ENCODE measurements around the gene CTSA. TPM values are rescaled to one million over a fixed set of nuclear protein-coding genes. Genes with fewer than 3 reads are reported as not detected.

The CTSA gene
- total RNA-seq, 1 donor from 2014 or later, result 42.7 TPM

GRCh38 chr20:45888681-45889080, 2.5 kb upstream of the CTSA start:
- no peak for TF ChIP-seq CTCF (conservative IDR thresholded peaks at IDR 0.05; ENCODE audit: low read depth, low read length)

GRCh38 chr20:45890077-45890984, 804 bp upstream of the CTSA start:
- peak; percentile 71 for TF ChIP-seq CTCF (conservative IDR thresholded peaks at IDR 0.05; ENCODE audit: low read depth, low read length)
- DNase-seq (ENCODE audit: low read depth), result no peak
- H3K4me3 ChIP-seq (ENCODE audit: low read depth, low read length), result peak overlapping the region; percentile 87

More at GRCh38 chr20:45888681-45889080, 2.5 kb upstream of the CTSA start:
- DNase-seq (ENCODE audit: low read depth), result no peak
- H3K4me3 ChIP-seq (ENCODE audit: low read depth, low read length), result no peak overlapping the region

GRCh38 chr20:45892049-45892825, 1.1 kb downstream of the CTSA start:
- peak; percentile 53 for TF ChIP-seq CTCF (conservative IDR thresholded peaks at IDR 0.05; ENCODE audit: low read depth, low read length)
- no peak for DNase-seq (ENCODE audit: low read depth)
- peak overlapping the region; percentile 87 for H3K4me3 ChIP-seq (ENCODE audit: low read depth, low read length)

- no peak for TF ChIP-seq CTCF (conservative IDR thresholded peaks at IDR 0.05; ENCODE audit: low read depth, low read length)
- DNase-seq (ENCODE audit: low read depth), result no peak
- H3K4me3 ChIP-seq (ENCODE audit: low read depth, low read length), result peak overlapping the region; percentile 87
Observed at GRCh38 chr20:45892828-45893500, 1.8 kb downstream of the CTSA start.

GRCh38 chr20:45893831-45894230, 2.7 kb downstream of the CTSA start:
- TF ChIP-seq CTCF (conservative IDR thresholded peaks at IDR 0.05; ENCODE audit: low read depth, low read length), result no peak
- H3K4me3 ChIP-seq (ENCODE audit: low read depth, low read length), result no peak overlapping the region
- DNase-seq (ENCODE audit: low read depth), result no peak

GRCh38 chr20:45894797-45895196, 3.7 kb downstream of the CTSA start:
- no peak overlapping the region for H3K4me3 ChIP-seq (ENCODE audit: low read depth, low read length)
- no peak for TF ChIP-seq CTCF (conservative IDR thresholded peaks at IDR 0.05; ENCODE audit: low read depth, low read length)
- no peak for DNase-seq (ENCODE audit: low read depth)
